Mucosa of stomach (tissue), 1 donor: ENCODE data around the gene TLN1.

Source experiments
- H3K27me3 ChIP-seq: one replicate; pipeline ENCODE4 v1.7.0; 2013; ENCODE audit warnings: mild to moderate bottlenecking, low read length; ENCODE audit not compliant: control insufficient read depth, insufficient read depth
- H3K36me3 ChIP-seq: one replicate; pipeline ENCODE4 v1.7.0; 2013; ENCODE audit warnings: low read length; ENCODE audit not compliant: control insufficient read depth, insufficient read depth
- H3K4me1 ChIP-seq: one replicate; pipeline ENCODE4 v1.7.0; 2013; ENCODE audit warnings: mild to moderate bottlenecking, low read length; ENCODE audit not compliant: control insufficient read depth, insufficient read depth
- H3K4me3 ChIP-seq: one replicate; pipeline ENCODE4 v1.7.0; 2013; ENCODE audit warnings: low read length
- H3K9ac ChIP-seq: one replicate; pipeline ENCODE4 v1.7.0; 2013; ENCODE audit warnings: mild to moderate bottlenecking, low read length, moderate library complexity
- H3K9me3 ChIP-seq: one replicate; pipeline ENCODE4 v1.7.0; 2013; ENCODE audit warnings: mild to moderate bottlenecking, low read length, moderate library complexity; ENCODE audit not compliant: control insufficient read depth
- donor health status: Pancreatic carcinoma.

TLN1 gene

GRCh38 chr9:35711501-35712428, 20.2 kb downstream of the TLN1 start:
- Histone ChIP-seq H3K4me1 (no peaks in the 10 kb centered on the region), H3K36me3 (peaks cover 52% of the 10 kb centered on the region), H3K9me3 (no peaks in the 10 kb centered on the region), H3K9ac (no peak overlapping the region), H3K4me3 (no peak overlapping the region), H3K27me3 (no peaks in the 10 kb centered on the region)

GRCh38 chr9:35710818-35711500, 21.0 kb downstream of the TLN1 start:
- H3K4me3 ChIP-seq, result no peak overlapping the region
- no peak overlapping the region for H3K9ac ChIP-seq
- H3K27me3 ChIP-seq, result no peaks in the 10 kb centered on the region
- H3K36me3 ChIP-seq, result peaks cover 52% of the 10 kb centered on the region
- no peaks in the 10 kb centered on the region for H3K9me3 ChIP-seq
- no peaks in the 10 kb centered on the region for H3K4me1 ChIP-seq

- H3K27me3 ChIP-seq, result no peaks in the 10 kb centered on the region
- no peak overlapping the region for H3K4me3 ChIP-seq
- H3K4me1 ChIP-seq, result no peaks in the 10 kb centered on the region
- H3K9ac ChIP-seq, result no peak overlapping the region
- no peaks in the 10 kb centered on the region for H3K9me3 ChIP-seq
- peaks cover 58% of the 10 kb centered on the region for H3K36me3 ChIP-seq
Measured at GRCh38 chr9:35708146-35708545, 23.8 kb downstream of the TLN1 start.

GRCh38 chr9:35706951-35707350, 25.0 kb downstream of the TLN1 start:
- H3K4me3 ChIP-seq, result no peak overlapping the region
- H3K27me3 ChIP-seq, result no peaks in the 10 kb centered on the region
- H3K36me3 ChIP-seq, result peaks cover 53% of the 10 kb centered on the region
- no peaks in the 10 kb centered on the region for H3K4me1 ChIP-seq
- no peaks in the 10 kb centered on the region for H3K9me3 ChIP-seq
- no peak overlapping the region for H3K9ac ChIP-seq

- Histone ChIP-seq H3K9me3 (no peaks in the 10 kb centered on the region), H3K36me3 (peaks cover 48% of the 10 kb centered on the region), H3K27me3 (no peaks in the 10 kb centered on the region), H3K9ac (no peak overlapping the region), H3K4me3 (no peak overlapping the region), H3K4me1 (no peaks in the 10 kb centered on the region)
Measured at GRCh38 chr9:35705836-35706430, 26.1 kb downstream of the TLN1 start.

GRCh38 chr9:35705372-35705771, 26.6 kb downstream of the TLN1 start:
- Histone ChIP-seq H3K36me3 (peaks cover 52% of the 10 kb centered on the region), H3K27me3 (no peaks in the 10 kb centered on the region), H3K9ac (no peak overlapping the region), H3K4me1 (no peaks in the 10 kb centered on the region), H3K9me3 (no peaks in the 10 kb centered on the region), H3K4me3 (no peak overlapping the region)

GRCh38 chr9:35703906-35704672, 27.9 kb downstream of the TLN1 start:
- Histone ChIP-seq H3K9ac (no peak overlapping the region), H3K27me3 (no peaks in the 10 kb centered on the region), H3K4me3 (no peak overlapping the region), H3K36me3 (peaks cover 64% of the 10 kb centered on the region), H3K4me1 (no peaks in the 10 kb centered on the region), H3K9me3 (no peaks in the 10 kb centered on the region)

GRCh38 chr9:35702696-35703095, 29.3 kb downstream of the TLN1 start:
- no peak overlapping the region for H3K4me3 ChIP-seq
- H3K27me3 ChIP-seq, result no peaks in the 10 kb centered on the region
- peaks cover 75% of the 10 kb centered on the region for H3K36me3 ChIP-seq
- no peaks in the 10 kb centered on the region for H3K9me3 ChIP-seq
- no peak overlapping the region for H3K9ac ChIP-seq
- no peaks in the 10 kb centered on the region for H3K4me1 ChIP-seq

GRCh38 chr9:35700942-35701341, 31.1 kb downstream of the TLN1 start:
- Histone ChIP-seq H3K4me1 (peaks cover 13% of the 10 kb centered on the region), H3K9ac (no peak overlapping the region), H3K36me3 (peaks cover 72% of the 10 kb centered on the region)

GRCh38 chr9:35700031-35700430, 32.0 kb downstream of the TLN1 start:
- H3K36me3 ChIP-seq, result peaks cover 62% of the 10 kb centered on the region
- no peak overlapping the region for H3K4me3 ChIP-seq
- no peaks in the 10 kb centered on the region for H3K9me3 ChIP-seq
- no peak overlapping the region for H3K9ac ChIP-seq
- no peaks in the 10 kb centered on the region for H3K27me3 ChIP-seq
- H3K4me1 ChIP-seq, result peaks cover 20% of the 10 kb centered on the region

More at GRCh38 chr9:35700942-35701341, 31.1 kb downstream of the TLN1 start:
- Histone ChIP-seq H3K4me3 (no peak overlapping the region), H3K9me3 (no peaks in the 10 kb centered on the region), H3K27me3 (no peaks in the 10 kb centered on the region)

GRCh38 chr9:35698231-35698630, 33.8 kb downstream of the TLN1 start:
- Histone ChIP-seq H3K4me3 (no peak overlapping the region), H3K9me3 (no peaks in the 10 kb centered on the region), H3K9ac (no peak overlapping the region), H3K4me1 (peaks cover 23% of the 10 kb centered on the region), H3K36me3 (peaks cover 45% of the 10 kb centered on the region), H3K27me3 (no peaks in the 10 kb centered on the region)
